ENCODE data around the gene ZNF438.

- no peak for TF ChIP-seq EZH2 (IDR thresholded peaks at IDR 0.05; ENCODE audit: borderline replicate concordance, low read depth, low read length, poor library complexity, severe bottlenecking)
- TF ChIP-seq, protein P1, sequence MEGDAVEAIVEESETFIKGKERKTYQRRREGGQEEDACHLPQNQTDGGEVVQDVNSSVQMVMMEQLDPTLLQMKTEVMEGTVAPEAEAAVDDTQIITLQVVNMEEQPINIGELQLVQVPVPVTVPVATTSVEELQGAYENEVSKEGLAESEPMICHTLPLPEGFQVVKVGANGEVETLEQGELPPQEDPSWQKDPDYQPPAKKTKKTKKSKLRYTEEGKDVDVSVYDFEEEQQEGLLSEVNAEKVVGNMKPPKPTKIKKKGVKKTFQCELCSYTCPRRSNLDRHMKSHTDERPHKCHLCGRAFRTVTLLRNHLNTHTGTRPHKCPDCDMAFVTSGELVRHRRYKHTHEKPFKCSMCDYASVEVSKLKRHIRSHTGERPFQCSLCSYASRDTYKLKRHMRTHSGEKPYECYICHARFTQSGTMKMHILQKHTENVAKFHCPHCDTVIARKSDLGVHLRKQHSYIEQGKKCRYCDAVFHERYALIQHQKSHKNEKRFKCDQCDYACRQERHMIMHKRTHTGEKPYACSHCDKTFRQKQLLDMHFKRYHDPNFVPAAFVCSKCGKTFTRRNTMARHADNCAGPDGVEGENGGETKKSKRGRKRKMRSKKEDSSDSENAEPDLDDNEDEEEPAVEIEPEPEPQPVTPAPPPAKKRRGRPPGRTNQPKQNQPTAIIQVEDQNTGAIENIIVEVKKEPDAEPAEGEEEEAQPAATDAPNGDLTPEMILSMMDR (conservative IDR thresholded peaks at IDR 0.05; ENCODE audit: low read depth, low read length) = no peak
Observed at GRCh38 chr10:30931094-30931493, 100.6 kb downstream of the ZNF438 start.
